Measurements from ENCODE around the gene PGBD5. TPM values are rescaled to one million over a fixed set of nuclear protein-coding genes. Genes with fewer than 3 reads are reported as not detected.
A peak's percentile ranks its signal among the peaks of the same experiment; 100 is the strongest.

The PGBD5 gene
- total RNA-seq, 1 donor from 2014 or later = 16.2 TPM

GRCh38 chr1:230455291-230455690, 29.2 kb upstream of the PGBD5 start:
- DNase-seq (ENCODE audit: low spot score, unreplicated experiment) = no peak
- TF ChIP-seq, protein P1, sequence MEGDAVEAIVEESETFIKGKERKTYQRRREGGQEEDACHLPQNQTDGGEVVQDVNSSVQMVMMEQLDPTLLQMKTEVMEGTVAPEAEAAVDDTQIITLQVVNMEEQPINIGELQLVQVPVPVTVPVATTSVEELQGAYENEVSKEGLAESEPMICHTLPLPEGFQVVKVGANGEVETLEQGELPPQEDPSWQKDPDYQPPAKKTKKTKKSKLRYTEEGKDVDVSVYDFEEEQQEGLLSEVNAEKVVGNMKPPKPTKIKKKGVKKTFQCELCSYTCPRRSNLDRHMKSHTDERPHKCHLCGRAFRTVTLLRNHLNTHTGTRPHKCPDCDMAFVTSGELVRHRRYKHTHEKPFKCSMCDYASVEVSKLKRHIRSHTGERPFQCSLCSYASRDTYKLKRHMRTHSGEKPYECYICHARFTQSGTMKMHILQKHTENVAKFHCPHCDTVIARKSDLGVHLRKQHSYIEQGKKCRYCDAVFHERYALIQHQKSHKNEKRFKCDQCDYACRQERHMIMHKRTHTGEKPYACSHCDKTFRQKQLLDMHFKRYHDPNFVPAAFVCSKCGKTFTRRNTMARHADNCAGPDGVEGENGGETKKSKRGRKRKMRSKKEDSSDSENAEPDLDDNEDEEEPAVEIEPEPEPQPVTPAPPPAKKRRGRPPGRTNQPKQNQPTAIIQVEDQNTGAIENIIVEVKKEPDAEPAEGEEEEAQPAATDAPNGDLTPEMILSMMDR (IDR thresholded peaks at IDR 0.05; ENCODE audit: unreplicated experiment) = no peak
- Mint-ChIP-seq H3K4me3 (ENCODE audit: low read depth) (no peak overlapping the region), H3K9me3 (ENCODE audit: low read depth) (no peaks in the 10 kb centered on the region), H3K27me3 (no peaks in the 10 kb centered on the region), H3K27ac (no peak overlapping the region), H3K4me1 (ENCODE audit: low read depth) (no peaks in the 10 kb centered on the region), H3K36me3 (ENCODE audit: insufficient read depth) (no peaks in the 10 kb centered on the region)

- no peaks in the 10 kb centered on the region for H3K36me3 Mint-ChIP-seq (ENCODE audit: insufficient read depth)
- TF ChIP-seq, protein P1 (IDR thresholded peaks at IDR 0.05; ENCODE audit: unreplicated experiment) = no peak
- no peak overlapping the region for H3K27ac Mint-ChIP-seq
- no peak for DNase-seq (ENCODE audit: low spot score, unreplicated experiment)
- H3K4me3 Mint-ChIP-seq (ENCODE audit: low read depth) = no peak overlapping the region
- no peaks in the 10 kb centered on the region for H3K27me3 Mint-ChIP-seq
- no peaks in the 10 kb centered on the region for H3K9me3 Mint-ChIP-seq (ENCODE audit: low read depth)
- no peaks in the 10 kb centered on the region for H3K4me1 Mint-ChIP-seq (ENCODE audit: low read depth)
These were observed 27.2 kb upstream of the PGBD5 start for GRCh38 chr1:230453377-230453776.

- H3K27ac Mint-ChIP-seq = no peak overlapping the region
- no peak overlapping the region for H3K4me3 Mint-ChIP-seq (ENCODE audit: low read depth)
- TF ChIP-seq, protein P1 (IDR thresholded peaks at IDR 0.05; ENCODE audit: unreplicated experiment) = peak; percentile 26
- H3K9me3 Mint-ChIP-seq (ENCODE audit: low read depth) = peaks cover 9% of the 10 kb centered on the region
- no peaks in the 10 kb centered on the region for H3K36me3 Mint-ChIP-seq (ENCODE audit: insufficient read depth)
- no peak for DNase-seq (ENCODE audit: low spot score, unreplicated experiment)
- no peaks in the 10 kb centered on the region for H3K4me1 Mint-ChIP-seq (ENCODE audit: low read depth)
- peaks cover 17% of the 10 kb centered on the region for H3K27me3 Mint-ChIP-seq
These were observed 15.3 kb upstream of the PGBD5 start for GRCh38 chr1:230441183-230442029.

GRCh38 chr1:230435108-230435507, 9.0 kb upstream of the PGBD5 start:
- H3K4me3 Mint-ChIP-seq (ENCODE audit: low read depth) = no peak overlapping the region
- peaks cover 4% of the 10 kb centered on the region for H3K9me3 Mint-ChIP-seq (ENCODE audit: low read depth)
- H3K27ac Mint-ChIP-seq = no peak overlapping the region
- H3K36me3 Mint-ChIP-seq (ENCODE audit: insufficient read depth) = no peaks in the 10 kb centered on the region
- DNase-seq (ENCODE audit: low spot score, unreplicated experiment) = no peak
- TF ChIP-seq, protein P1 (IDR thresholded peaks at IDR 0.05; ENCODE audit: unreplicated experiment) = no peak
- H3K4me1 Mint-ChIP-seq (ENCODE audit: low read depth) = no peaks in the 10 kb centered on the region
- peaks cover 17% of the 10 kb centered on the region for H3K27me3 Mint-ChIP-seq

DNA sequence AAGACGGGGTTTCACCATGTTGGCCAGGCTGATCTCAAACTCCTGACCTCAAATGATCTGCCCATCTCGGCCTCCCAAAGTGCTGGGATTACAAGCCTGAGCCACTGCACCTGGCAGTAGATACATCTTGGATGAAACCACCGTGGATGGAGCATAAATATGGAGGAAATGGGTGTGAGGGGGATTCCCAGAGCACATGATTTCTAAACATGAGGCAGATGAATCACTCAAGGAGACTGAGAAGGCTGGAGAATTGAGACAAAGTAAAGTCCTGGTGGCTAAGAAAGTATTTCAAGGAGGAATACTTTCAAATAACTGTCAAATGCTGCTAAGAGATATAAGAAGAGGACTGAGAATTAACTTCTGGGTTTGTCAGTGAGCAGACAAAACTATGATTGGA, 5.4 kb upstream of the PGBD5 start:
- Mint-ChIP-seq H3K9me3 (ENCODE audit: low read depth) (no peaks in the 10 kb centered on the region), H3K27me3 (peaks cover 27% of the 10 kb centered on the region), H3K36me3 (ENCODE audit: insufficient read depth) (no peaks in the 10 kb centered on the region), H3K27ac (no peak overlapping the region), H3K4me1 (ENCODE audit: low read depth) (peaks cover 2% of the 10 kb centered on the region), H3K4me3 (ENCODE audit: low read depth) (no peak overlapping the region)
- TF ChIP-seq, protein P1 (IDR thresholded peaks at IDR 0.05; ENCODE audit: unreplicated experiment) = no peak
- DNase-seq (ENCODE audit: low spot score, unreplicated experiment) = no peak
